ENCODE data around the gene TRAFD1.
A peak's percentile ranks its signal among the peaks of the same experiment; 100 is the strongest.

The TRAFD1 gene

DNA sequence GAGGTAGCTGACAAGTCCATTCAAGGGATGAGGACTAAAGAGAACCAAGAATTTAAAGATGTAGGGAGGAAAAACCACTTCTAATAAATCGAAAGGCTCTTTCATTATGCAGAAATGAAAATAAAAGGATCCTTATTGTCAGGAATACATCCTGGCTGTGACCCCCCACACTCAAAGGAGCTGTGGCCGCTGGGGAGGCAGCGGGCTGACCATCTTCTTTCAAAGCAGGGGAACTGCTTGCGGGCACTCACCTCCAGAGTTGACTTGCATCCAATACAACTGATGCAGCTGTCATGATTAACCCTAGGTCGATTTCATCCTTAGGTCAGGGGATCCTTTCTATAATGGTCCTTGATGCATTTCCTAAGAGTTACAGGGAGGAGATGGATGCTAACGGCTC is 35.3 kb downstream of the TRAFD1 start:
- DNase-seq (ENCODE audit: low read depth) = no peak

DNA sequence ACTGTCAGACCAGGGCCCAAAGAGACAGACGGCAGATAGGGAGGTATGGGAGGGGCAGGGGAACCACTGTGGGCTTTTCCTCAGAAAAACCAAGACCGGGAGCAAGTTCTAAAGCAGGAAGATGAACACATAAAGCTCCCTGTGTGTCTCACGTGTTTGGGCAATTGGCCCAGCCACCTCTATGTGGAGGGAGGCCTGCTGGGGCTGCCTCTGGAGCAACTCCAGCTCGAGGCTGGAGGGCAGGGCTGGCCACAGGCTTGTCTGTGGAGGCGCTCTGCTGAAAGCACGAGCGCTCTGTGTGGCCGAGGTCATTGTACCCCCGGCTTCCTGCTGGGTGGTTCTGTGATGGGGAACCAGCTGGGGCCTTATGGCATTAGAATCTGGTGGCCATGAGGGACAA is 36.4 kb downstream of the TRAFD1 start:
- no peak for DNase-seq (ENCODE audit: low read depth)

DNA sequence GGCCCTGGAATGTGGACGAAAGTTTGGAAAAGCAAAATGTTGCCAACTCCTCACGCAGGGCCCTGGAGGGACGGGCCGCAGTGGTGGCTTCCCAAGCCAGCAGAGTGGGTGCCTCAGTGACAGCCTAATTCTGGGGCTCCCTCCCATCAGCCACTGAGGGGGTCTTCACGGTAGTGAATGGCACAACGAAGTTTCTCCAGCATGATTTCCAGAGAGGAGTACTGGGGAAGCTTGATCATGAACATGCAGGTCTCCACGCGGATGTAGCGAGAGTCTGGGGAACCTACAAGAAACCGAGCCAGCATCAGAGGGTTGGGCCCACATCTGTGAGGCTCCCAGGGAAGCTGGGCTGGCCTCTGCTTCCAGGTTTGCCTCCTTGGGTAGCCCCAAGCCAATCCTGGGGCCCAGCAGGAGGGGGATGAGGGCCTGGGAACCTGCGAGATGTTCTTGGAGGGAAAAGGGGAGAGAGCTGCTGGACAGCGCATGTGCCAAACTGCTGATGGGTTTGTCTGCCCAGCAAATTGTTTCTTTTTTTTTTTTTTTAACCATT is 37.0 kb downstream of the TRAFD1 start:
- DNase-seq (ENCODE audit: low read depth) = no peak

DNA sequence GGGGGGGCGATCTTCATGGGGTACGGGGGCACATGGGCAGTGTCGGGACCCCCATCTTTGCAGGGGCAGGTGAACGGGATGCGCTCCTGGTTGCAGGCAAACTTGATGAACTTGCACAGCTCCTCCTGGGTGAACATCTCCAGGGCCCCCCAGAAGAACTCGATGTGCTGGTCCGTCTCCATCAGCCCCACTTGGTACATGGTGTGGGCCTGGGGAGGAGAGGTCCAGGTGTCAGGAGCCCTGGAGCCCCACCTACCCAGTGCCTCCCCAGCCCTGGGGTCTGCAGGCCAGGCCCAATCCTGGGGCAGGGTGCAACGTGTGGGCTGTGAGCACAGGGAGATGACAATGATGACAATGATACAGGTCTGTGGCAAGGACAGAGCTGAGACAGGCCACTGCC is 37.7 kb downstream of the TRAFD1 start:
- DNase-seq (ENCODE audit: low read depth) = no peak

DNA sequence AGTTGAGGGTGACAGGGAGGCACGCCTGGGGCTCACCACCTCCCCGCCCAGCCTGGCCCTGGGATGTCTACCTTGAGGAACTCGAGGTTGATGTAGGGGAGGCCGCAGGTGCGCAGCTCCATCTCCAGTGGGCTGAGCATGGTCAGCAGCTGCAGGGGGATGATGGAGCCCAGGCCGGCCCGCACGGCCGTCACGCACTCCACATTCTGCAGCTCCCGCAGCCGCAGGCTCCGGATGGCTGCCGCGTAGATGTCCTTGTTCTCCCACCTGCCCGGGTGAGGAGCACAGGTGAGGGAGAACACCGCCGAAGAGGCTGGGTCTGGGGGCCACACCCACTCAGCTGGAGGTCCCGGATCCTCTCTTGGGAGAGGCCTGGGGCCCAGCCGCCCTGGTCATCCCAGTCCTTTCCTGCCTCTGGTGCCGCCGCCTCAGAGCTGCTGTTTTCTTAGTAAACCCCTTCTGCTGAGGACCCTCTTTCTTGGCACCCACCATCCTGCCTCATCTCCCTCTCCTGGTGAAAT is 38.2 kb downstream of the TRAFD1 start:
- no peak for DNase-seq (ENCODE audit: low read depth)

DNA sequence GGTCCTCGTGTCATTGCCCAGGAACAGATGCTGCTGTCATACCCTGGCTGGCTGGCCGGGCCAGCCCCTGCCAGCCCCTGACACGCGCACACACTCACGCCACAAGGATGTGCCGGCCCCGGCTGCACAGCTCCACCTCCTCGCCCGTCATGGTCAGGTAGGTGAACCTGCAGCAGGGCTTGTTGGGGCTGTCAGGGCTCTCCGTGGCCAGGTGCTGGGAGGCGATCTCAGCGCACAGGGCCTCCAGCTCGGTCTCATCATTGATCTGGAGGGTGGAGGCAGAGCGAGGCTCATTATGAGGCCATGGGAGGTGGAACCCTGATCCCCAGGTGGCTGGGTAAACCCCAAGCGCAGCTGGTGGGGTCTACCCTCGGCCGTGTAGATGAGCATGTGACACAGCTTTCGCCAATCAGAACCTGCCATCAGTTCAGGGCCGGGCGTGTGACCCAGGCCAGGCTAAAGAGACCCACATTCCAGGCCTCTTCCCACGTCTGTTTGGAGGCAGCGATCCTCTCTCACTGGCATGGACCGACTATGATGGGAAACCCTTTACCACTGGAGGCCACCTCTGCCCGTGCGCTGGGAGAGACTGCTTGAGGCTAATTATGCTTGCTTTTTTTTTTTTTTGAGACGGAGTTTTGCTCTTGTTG is 38.8 kb downstream of the TRAFD1 start:
- DNase-seq (ENCODE audit: low read depth) = no peak

DNA sequence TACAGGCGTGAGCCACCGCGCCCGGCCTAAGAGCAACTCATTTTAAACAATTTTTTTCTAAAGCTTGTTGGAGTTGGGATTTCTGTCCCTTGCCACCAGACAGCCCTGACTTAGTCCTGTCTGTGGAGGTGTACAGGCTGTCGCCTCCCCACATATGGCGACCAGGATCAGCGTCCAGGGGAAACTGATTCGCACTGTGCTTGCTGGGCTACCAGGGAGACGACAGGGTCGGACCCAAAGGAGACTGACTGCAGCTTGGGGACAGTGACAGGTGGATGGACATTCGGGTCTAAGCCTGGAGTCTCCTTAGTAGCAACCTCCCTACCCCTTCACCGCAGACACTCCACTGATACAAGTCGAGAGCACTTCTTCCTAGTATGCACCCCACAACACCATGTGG is 40.3 kb downstream of the TRAFD1 start:
- no peak for DNase-seq (ENCODE audit: low read depth)

DNA sequence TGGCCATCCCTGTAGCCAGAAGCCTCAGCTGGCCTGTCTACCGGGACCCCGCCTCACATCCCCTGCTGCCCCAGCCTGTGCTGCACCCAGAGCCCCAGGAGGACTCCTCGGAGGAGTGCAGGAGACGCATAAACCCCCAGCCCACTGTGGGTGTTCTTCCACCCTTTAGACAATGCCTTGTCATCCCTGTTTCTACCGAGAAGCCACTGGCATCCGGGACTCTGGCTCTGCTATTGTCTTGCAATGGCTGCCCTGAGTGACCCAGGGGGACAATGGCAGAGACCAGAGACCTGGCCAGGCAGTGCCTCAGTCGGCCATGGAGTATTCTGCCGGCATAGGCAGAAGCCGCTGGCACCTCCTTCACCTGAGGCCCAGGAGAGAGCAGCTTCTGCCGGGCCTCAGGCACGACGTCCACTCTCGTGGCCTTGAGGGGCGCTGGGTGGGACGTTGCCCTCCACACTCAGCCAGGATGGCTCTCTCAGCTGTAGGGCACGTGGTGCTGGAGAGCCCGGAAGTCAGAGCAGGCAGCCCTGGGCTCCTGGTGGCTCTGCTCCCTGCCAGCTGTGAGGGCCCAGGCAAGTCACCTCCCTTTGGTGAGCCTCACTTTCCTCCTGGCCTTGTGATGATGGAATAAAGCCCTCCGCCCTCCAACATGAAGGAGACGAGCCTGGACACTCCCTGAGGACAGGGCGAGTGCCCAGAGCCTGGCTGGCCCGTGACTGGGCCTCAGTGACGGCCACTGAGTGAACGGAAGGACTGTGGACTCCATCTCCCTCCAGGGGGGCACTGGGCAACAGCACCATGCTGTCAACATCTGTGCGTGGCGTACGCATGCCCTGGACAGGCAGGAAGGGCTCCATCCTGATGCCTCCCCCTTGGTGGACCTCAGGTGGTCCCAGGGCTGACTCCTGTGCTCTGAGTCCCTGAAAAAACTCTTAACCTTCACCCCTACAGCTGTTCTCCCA is 41.0 kb downstream of the TRAFD1 start:
- no peak for DNase-seq (ENCODE audit: low read depth)

DNA sequence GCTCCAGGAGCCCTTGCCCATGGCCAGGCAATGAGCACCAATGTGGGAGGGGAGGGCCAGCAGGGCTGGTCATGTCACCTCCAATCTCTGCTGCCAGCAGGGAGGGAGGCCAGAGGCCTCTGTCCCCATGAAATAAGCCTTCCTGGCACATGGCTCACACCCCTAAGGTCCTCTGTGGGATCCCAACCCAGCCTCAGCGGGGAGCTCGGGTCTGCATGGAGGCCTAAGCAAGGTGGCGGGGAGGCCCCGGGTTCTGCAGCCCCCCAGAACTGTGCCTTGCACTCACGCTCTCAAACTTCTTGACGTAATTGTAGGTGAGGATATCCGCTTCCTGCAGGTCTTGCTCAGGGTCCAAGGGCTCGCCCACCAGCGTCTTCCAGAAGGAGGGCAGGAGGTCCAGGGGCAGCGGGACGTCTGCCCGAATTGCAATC is 41.7 kb downstream of the TRAFD1 start:
- DNase-seq (ENCODE audit: low read depth) = no peak

DNA sequence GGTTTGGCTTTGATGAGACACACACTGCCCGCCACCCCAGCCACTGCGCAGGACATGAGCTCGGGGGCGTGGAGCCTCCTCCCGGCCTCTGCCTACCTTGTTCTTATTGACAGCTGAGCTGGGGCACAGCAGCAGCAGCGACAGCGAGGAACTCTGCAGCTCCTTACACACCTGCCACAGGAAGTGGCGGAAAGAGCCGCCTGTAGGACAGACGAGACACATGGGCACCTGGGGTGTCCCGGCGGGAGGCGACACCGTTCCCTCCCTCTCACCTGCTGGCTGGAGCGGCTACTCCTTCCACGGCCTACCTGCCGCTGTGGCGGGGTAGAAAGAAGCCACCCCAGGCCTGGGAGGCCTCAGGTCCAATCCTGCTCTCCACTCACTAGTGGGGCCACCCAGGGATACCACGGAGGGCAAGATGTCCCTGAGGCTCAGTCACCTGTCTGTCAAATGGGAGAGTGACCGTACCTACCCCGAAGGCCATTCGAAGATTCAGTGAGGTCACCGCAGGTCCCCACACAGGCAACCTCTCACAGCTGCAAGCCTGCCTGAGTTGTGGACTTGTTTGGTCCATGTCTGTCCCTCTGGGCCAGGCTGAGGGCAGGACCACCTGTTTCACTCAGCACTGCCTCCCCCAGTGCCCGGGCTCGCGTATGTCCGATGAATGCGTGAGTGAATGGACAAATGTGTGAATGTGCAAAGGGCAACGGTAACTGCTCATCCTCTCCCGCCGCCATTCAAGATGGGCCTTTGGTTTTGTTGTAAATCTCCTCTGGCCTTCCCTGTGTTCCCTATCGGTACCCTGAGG is 42.6 kb downstream of the TRAFD1 start:
- no peak for DNase-seq (ENCODE audit: low read depth)

DNA sequence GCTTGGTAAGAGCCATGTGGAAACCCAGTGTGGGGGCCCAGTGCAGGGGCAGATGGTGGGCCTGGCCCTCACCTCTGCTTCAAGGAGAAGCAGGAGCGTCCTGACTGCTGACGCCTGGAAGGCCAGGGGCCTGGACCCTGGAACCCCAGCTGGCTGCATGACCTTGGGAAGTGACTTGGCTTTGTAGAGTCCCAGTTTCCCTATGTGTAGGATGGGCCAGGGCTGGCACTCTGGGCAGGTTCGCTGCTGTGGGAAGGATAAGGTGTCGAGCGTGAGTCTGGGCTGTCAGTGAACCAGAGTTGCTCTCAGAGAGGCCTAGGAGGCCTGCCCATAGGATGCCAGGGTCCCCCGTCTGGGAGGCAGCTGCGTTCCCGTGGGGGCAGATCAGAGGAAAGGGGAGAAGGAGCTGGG is 43.2 kb downstream of the TRAFD1 start:
- no peak for DNase-seq (ENCODE audit: low read depth)

DNA sequence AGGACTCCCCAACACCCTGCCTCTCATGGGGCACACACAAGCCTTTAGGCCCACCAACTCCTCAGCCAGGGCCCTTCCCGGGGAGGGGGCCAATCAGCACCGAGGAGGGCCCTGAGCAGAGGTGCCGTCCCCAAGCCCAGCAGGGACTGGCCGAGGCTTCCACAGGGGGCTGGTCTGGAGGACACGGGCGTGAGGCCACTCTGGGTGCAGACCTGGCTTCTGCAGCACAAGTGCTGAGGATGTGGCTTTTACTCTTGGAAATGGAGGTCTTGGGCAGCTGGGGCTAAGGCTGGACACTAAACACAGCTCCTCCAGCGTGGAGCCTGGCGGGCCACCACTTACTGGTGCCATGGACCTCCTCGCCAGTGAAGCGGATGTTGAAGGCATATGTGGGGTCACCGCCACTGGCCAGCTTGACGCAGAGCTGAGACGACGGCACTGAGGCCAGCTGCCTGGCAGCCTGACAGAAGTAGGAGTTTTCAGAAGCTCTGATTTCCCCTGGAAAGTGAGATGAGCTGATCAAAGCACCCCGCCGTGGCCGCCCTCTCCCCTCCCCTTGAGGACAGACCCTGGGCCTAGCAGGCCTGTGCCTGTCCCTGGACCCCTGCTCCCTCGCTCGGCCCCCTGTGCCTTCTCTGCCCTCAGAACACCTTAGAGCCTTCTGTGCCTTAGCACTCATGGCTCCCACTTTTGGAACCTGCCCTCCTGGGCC is 44.0 kb downstream of the TRAFD1 start:
- DNase-seq (ENCODE audit: low read depth) = no peak

DNA sequence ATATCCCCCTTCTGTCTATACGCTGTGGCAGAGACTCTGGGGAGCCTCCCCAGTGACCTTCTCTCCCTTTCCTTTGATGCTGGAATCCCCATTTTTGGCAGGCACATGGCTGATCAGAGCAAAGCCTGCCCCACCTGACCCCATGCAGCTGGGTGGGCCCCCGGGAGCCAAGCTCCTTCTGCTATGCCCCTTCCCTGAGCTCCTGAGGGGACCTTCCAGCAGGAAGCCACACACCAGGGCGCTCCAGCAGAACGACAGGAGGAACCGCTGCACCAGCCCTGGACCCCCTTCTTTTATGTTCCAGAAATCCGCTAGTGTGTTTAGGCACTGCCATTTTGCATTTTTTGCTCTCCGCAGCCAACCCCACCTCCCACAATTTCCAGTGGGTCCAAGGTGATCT is 44.6 kb downstream of the TRAFD1 start:
- DNase-seq (ENCODE audit: low read depth) = no peak

DNA sequence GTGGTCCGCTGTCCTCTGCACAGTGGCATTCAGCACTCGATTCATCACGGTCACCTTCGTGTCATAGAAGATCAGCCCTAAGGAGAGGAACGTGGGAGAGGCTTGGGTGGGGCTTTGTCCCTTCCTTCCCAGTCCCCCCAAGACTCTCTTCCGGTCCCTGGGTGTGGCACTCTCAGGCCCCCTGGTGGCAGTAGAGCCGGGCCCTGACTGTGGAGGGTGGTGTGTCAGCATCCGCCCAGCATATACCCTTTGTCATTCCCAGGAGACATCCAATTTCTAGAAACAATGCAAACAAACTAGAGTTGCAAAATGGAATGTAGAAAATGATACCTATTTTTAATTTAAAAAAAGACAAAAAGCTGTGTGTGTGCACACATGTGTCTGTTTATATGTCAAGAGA is 45.0 kb downstream of the TRAFD1 start:
- DNase-seq (ENCODE audit: low read depth) = peak; percentile 52

DNA sequence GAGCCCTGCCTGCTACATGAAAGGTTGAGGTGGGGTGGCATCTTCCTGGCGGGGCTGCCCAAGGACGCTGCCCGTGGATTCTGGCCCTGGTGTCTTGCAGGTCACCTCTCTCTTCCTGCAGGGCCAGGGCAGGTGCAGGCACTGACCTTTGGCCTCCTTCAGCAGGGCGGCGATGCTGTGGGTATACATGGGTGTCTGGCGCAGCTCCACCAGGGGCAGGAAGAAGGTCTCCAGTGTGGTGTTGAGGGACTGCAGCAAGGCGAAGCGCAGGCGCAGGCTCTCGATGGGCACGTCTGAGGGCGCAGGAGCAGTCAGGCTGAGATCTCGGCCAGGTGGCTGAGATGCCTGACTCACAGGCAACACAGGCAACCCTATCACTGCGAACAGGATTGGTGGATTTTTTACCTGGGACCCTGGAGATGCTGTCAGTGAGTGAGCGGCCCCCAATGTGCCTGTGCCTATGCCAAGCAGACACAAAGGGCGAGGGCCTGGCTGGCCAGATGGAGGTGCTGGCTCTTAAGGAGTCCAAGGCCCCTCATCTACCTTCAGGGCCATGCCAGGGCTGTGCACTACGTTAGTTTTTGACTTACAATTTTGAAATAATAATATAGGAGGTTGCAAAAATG is 45.7 kb downstream of the TRAFD1 start:
- no peak for DNase-seq (ENCODE audit: low read depth)

DNA sequence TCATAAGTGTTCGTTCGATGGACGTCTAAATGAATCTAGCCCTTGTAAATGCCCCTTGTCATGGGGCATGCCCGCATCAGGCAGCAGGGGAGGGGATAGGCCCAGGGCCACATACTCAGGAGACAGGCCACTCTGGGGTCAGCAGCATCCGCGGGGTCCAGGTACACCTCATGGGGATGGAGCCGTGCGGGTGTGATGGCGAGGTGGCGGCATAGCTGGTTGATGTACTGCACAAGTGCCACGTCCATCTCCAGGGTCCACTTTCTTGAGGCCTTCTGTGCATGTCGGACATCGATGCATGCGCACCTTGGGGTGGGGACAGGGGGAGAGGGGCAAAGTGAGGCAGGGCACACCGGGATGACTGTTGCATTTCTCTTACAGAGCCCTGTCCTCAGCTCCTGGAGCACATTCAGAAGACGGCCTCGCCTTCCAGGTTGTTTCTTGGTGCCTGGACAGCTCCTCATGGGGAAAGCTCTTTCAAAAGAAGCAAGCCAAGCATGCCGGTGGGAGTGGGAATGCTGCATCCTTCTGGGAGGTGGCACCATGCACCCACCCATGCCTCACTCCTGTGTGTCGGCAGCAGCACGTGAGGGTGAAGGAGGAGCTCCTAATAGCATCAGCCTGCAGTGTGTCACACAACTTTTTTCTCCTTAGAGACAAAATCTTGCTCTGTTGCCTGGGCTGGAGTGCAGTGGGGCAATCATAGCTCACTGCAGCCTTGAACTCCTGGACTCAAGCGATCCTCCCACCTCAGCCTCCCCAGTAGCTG is 47.4 kb downstream of the TRAFD1 start:
- no peak for DNase-seq (ENCODE audit: low read depth)

DNA sequence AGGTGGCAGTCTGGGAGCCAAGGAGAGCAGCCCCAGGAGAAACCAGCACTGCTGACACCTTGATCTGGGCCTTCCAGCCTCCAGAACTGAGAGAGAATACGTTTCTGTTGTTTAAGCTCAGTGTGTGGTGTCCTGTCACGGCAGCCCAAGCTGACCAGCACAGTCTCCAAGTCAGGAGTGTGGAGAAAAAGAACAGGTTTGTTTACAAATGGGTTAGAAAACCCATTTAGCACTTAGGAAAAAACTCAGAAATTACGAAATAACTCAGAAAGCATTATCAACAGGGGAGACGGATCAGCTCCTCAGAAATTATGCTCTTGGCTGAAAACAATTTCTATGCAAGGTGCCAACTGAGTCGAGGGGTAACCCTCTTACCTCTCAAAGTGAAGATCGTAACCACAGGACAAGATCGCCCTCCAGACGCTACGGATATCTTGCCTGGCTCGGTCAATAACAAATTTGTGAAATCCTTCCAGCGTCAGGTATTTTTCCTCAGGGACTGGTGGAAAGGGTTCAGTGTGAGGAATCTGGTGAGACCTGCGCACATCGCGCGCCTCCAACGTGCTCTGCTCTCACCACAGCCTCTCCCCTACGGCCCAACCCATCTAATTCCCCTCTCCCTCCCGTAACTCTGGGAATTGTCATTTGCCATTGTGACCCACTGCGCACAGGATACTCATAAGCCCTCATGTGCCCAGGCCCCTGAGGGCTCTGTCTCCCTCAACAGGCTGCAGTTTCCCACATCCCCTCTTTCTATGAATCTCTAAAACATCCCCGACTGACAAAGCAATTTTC is 50.2 kb downstream of the TRAFD1 start:
- DNase-seq (ENCODE audit: low read depth) = no peak

DNA sequence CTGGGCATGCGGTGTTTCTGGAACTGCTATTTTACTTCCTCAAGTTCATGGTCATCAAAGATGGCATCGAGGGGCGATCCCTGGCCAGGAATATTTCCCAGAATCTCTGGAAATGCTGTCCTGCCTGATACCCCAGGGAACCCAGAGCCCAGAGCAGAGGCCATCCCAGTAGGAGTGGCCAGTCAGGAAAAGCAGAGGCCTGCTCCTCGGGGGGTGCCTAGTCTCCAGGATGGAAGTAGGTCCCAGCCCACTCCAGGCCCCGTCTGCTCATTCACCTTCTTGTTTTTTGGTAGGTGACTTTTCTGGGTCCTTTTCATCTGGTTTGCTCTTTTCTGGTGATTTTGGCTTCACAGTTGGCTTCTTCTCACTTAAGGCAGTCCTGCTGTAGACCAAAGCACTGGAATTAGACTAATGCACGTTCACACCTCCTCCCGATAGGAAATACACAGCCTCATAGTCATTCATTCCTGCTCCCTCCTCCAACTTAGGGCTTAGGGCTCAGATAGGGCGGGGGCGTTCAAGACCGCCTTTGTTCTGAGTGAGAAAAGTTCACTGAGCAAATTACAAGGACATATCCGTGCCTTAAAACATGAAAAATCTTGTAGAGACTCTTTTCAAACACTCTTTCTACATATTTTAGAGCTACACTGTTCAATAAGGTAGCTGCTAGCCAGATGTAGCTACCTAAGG is 51.1 kb downstream of the TRAFD1 start:
- no peak for DNase-seq (ENCODE audit: low read depth)

DNA sequence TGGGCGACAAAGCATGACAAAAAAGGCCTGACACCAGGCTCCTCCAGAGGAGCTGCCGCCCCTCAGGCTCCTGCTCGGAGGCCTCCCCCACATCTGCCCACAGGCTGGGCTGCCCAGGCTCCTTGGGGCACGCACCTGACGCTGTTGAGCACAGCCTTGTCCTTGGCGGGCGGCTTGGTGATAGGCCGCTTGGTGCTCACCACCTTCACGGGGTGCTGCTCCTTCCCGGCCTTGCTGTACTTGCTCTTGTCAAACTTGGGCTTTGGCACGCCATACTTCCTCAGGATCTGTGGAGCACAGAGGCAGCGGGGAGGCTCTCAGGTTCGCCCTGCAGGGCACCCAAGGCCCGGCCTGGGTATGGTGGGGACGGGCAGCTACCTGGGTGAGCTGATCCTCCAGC is 53.4 kb downstream of the TRAFD1 start:
- no peak for DNase-seq (ENCODE audit: low read depth)
